Measurements from ENCODE around the gene CTBP2. TPM values are rescaled to one million over a fixed set of nuclear protein-coding genes. Genes with fewer than 3 reads are reported as not detected.
A peak's percentile ranks its signal among the peaks of the same experiment; 100 is the strongest.

CTBP2 gene
- total RNA-seq, 2 donors from 2014 or later = 1.2 TPM

GRCh38 chr10:124944982-124945381, 215.4 kb downstream of the CTBP2 start:
- peaks cover 0 to 7% of the 10 kb centered on the region in 2 donors for H3K36me3 Mint-ChIP-seq
- no peak overlapping the region for H3K27ac Mint-ChIP-seq
- DNase-seq (ENCODE audit: low spot score in 2 of 2) = no peak
- ATAC-seq = no peak
- no peaks in the 10 kb centered on the region for H3K9me3 Mint-ChIP-seq

DNA sequence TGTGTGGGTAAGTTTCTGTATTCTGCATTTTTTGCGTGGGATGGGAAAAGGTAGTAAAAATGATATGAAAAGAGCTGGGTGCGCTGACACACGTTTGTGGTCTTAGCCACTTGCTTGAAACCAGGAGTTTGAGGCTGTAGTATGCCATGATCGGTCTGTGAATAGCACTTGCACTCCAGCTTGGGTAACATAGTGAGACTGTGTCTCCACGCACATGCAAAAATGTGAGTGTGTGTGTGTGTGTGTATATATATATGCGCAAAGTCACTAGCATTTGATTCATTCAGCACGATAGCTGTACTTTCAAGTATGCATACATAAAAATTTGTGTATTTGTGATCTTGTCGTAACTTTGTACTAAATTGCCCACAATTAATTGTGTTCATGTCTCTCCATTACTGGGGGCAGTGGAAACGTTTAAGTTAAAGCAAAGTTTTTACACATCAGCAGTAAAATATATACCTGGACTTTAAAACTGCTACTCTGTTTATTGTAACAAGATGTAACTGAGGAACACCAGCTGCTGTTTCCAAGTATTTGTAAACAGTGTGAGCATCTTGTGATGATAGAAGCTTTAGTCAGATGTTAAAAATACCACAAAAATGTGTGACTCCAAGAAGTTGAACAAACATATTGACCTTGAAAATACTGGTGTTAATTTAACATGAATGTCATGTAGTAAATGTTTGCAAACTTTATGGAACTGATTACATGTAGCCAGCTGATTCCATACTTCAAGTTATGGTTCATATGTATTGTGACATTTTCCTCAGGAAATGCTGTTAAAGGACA, 216.9 kb downstream of the CTBP2 start:
- H3K9me3 Mint-ChIP-seq = no peaks in the 10 kb centered on the region
- H3K27ac Mint-ChIP-seq = no peak overlapping the region
- DNase-seq (ENCODE audit: low spot score in 2 of 2) (no peak), ATAC-seq (no peak)
- H3K36me3 Mint-ChIP-seq = peaks cover 0 to 7% of the 10 kb centered on the region in 2 donors

- Mint-ChIP-seq H3K9me3 (no peaks in the 10 kb centered on the region), H3K27ac (no peak overlapping the region), H3K36me3 (peaks cover 0 to 7% of the 10 kb centered on the region in 2 donors)
- DNase-seq (ENCODE audit: low spot score in 2 of 2) = no peak
- no peak for ATAC-seq
These were observed 217.8 kb downstream of the CTBP2 start for GRCh38 chr10:124942317-124943169.

- DNase-seq (ENCODE audit: low spot score in 2 of 2) (no peak), ATAC-seq (no peak)
- H3K36me3 Mint-ChIP-seq = peaks cover 0 to 7% of the 10 kb centered on the region in 2 donors
- H3K27ac Mint-ChIP-seq = no peak within 1 kb of the TSS
- no peaks in the 10 kb centered on the region for H3K9me3 Mint-ChIP-seq
These were observed 218.5 kb downstream of the CTBP2 start, which contains the start of gene ZRANB1 for GRCh38 chr10:124941823-124942222. Gene ZRANB1 (plus strand): TSS chr10:124942123. CDS start chr10:124942494, 371 bp downstream.

GRCh38 chr10:124939290-124939689, 221.1 kb downstream of the CTBP2 start:
- ATAC-seq = no peak
- H3K27ac Mint-ChIP-seq = no peak overlapping the region
- H3K36me3 Mint-ChIP-seq = peaks cover 0 to 7% of the 10 kb centered on the region in 2 donors
- no peaks in the 10 kb centered on the region for H3K9me3 Mint-ChIP-seq
- no peak for DNase-seq (ENCODE audit: low spot score in 2 of 2)

DNA sequence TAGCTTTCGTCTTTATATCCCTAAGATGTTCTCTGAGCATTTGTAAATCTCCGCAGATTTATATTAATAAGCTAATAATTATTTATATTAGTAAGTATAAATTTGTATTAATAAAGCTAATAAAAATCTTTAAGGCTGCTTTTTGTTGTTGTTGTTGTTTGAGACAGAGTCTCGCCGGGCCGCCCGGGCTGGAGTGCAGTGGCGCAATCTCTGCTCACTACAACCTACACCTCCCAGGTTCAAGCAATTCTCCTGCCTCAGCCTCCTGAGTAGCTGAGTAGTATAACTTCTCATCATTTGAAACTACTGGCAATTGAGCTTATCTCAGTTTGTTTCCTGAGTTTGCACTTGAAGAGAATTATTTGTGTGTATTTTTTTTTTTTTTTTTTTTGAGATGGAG, 223.6 kb downstream of the CTBP2 start:
- DNase-seq (ENCODE audit: low spot score in 2 of 2) = no peak
- no peak overlapping the region for H3K27ac Mint-ChIP-seq

GRCh38 chr10:124935946-124936345, 224.4 kb downstream of the CTBP2 start:
- Mint-ChIP-seq H3K27ac (peak overlapping the region in 1 of 2 donors; percentile 0), H3K9me3 (peaks cover 4 to 5% of the 10 kb centered on the region in 2 donors), H3K36me3 (peaks cover 0 to 13% of the 10 kb centered on the region in 2 donors)
- no peak for DNase-seq (ENCODE audit: low spot score in 2 of 2)
- peak; percentile 74 to 84 for ATAC-seq

More for the DNA sequence above, 223.6 kb downstream of the CTBP2 start:
- Mint-ChIP-seq H3K9me3 (peaks cover 2 to 3% of the 10 kb centered on the region in 2 donors), H3K36me3 (peaks cover 0 to 9% of the 10 kb centered on the region in 2 donors)
- ATAC-seq = no peak

Other genes starting within 250 kb of the CTBP2 start
- gene ZRANB1, start 218.4 kb downstream of the CTBP2 start, total RNA-seq = 10 to 100 TPM; 10.4 to 12.3 TPM